Measurements from ENCODE around the gene EOLA1. TPM values are rescaled to one million over a fixed set of nuclear protein-coding genes. Genes with fewer than 3 reads are reported as not detected.

Gene EOLA1
- total and polyA plus RNA-seq, 2 of the 4 experiments (the other 2 are of a cell fraction): 15.5 to 16.8 TPM

- Histone ChIP-seq H3K18ac (ENCODE audit: low read depth, low read length) (no peak overlapping the region), H3K4me3 (ENCODE audit: insufficient read depth, low read depth, low read length) (no peak overlapping the region), H2BK15ac (ENCODE audit: low read depth, low read length) (no peak overlapping the region), H3K4me2 (ENCODE audit: low read depth, low read length) (no peak overlapping the region), H2BK120ac (ENCODE audit: low read depth, low read length) (no peak overlapping the region), H4K91ac (ENCODE audit: insufficient read depth, low read depth, low read length) (no peak overlapping the region), H3K56ac (ENCODE audit: extremely low read depth, insufficient read depth, low read length) (no peak overlapping the region), H4K8ac (ENCODE audit: low read depth in 2 of 2, low read length in 2 of 2) (no peak overlapping the region), H3K4me1 (ENCODE audit: control insufficient read depth, insufficient read depth, low read length) (no peaks in the 10 kb centered on the region), H3K9me1 (ENCODE audit: insufficient read depth, low read length) (no peaks in the 10 kb centered on the region), H2AK5ac (ENCODE audit: low read depth, low read length) (no peak overlapping the region), H2AK9ac (replicated peaks; ENCODE audit: low read depth, low read length, poor library complexity) (no peak overlapping the region), H4K20me1 (ENCODE audit: insufficient read depth, low read length) (no peaks in the 10 kb centered on the region), H3K9ac (ENCODE audit: low read depth, low read length) (no peak overlapping the region), H2BK20ac (ENCODE audit: low read depth, low read length) (no peak overlapping the region), H3K27me3 (ENCODE audit: control insufficient read depth, insufficient read depth, low read length) (peaks cover 5% of the 10 kb centered on the region), H3K23ac (ENCODE audit: low read depth, low read length) (no peak overlapping the region), H2AFZ (replicated peaks; ENCODE audit: low read length, poor library complexity) (no peak overlapping the region), H2BK5ac (ENCODE audit: low read depth, low read length, poor library complexity, severe bottlenecking) (no peak overlapping the region), H3K36me3 (ENCODE audit: control insufficient read depth, insufficient read depth, low read length) (no peaks in the 10 kb centered on the region), H3K14ac (replicated peaks; ENCODE audit: low read depth, low read length) (no peak overlapping the region), H3K9me3 (ENCODE audit: control insufficient read depth, insufficient read depth, low read length) (no peaks in the 10 kb centered on the region), H3K4ac (ENCODE audit: low read depth, low read length) (no peak overlapping the region), H3K79me1 (ENCODE audit: low read depth in 1 of 2, low read length in 2 of 2) (no peaks in the 10 kb centered on the region), H4K5ac (ENCODE audit: low read depth, low read length) (no peak overlapping the region), H3K27ac (ENCODE audit: insufficient read depth, low read length) (no peak overlapping the region)
- TF ChIP-seq ELK1 (IDR thresholded peaks at IDR 0.05; ENCODE audit: borderline replicate concordance, low read depth, low read length): no peak
- TF ChIP-seq CTCF (conservative IDR thresholded peaks at IDR 0.05; ENCODE audit: low read depth, low read length): no peak
- no peak for TF ChIP-seq MAZ (IDR thresholded peaks at IDR 0.05; ENCODE audit: borderline replicate concordance, low read depth, low read length)
- no peak for TF ChIP-seq POLR2A (IDR thresholded peaks at IDR 0.05; ENCODE audit: low read depth, low read length)
- no peak for TF ChIP-seq MAFK (IDR thresholded peaks at IDR 0.05; ENCODE audit: low read depth, low read length)
- no peak for TF ChIP-seq FOS (IDR thresholded peaks at IDR 0.05; ENCODE audit: low read depth, low read length)
- no peak for TF ChIP-seq MXI1 (IDR thresholded peaks at IDR 0.05; ENCODE audit: borderline replicate concordance, low read depth, low read length)
- TF ChIP-seq RFX5 (IDR thresholded peaks at IDR 0.05; ENCODE audit: low read depth, low read length): no peak
- no peak for TF ChIP-seq RAD21 (IDR thresholded peaks at IDR 0.05; ENCODE audit: low read length)
- TF ChIP-seq CEBPB (IDR thresholded peaks at IDR 0.05; ENCODE audit: low read depth, low read length): no peak
- TF ChIP-seq BHLHE40 (IDR thresholded peaks at IDR 0.05; ENCODE audit: low read depth, low read length): no peak
- TF ChIP-seq CHD1 (IDR thresholded peaks at IDR 0.05; ENCODE audit: low read depth, low read length): no peak
- TF ChIP-seq RCOR1 (IDR thresholded peaks at IDR 0.05; ENCODE audit: insufficient replicate concordance, low read length): no peak
- TF ChIP-seq NFE2L2 (IDR thresholded peaks at IDR 0.05; ENCODE audit: low read depth, low read length): no peak
- no peak for TF ChIP-seq USF2 (IDR thresholded peaks at IDR 0.05; ENCODE audit: low read depth, low read length)
- TF ChIP-seq SMC3 (IDR thresholded peaks at IDR 0.05; ENCODE audit: low read depth, low read length): no peak
- 53% methylated on average over 3 of the region's 5 CpGs; no CpG with 5 or more reads in 1 of the 2 experiments for WGBS, 2 experiments (ENCODE audit: extremely low coverage in 2 of 2, insufficient read length in 1 of 2)
- ATAC-seq (ENCODE audit: low read depth): no peak
- BruUV-seq (replicated peaks): no TSS peak
- CTCF ChIA-PET: interaction anchor here (0.6 kb wide), 1 partner anchor 70 kb away, joined by 3 read pairs; no protein-coding TSS in a partner anchor
- intact Hi-C loops (cut with micrococcal nuclease): no loop called here
- in situ Hi-C loops (cut with MboI; ENCODE audit: low sequenced_read_pairs): no loop called here
- no peak for DNase-seq
- dilution Hi-C loops (cut with HindIII; ENCODE audit: low sequenced_read_pairs, unreplicated experiment): no loop called here
- POLR2A ChIA-PET (ENCODE audit: unreplicated experiment): no interaction called here
These were observed 28.0 kb downstream of the EOLA1 start for GRCh38 chrX:149568701-149569296.
